Measurements from ENCODE around the gene KCNN4. TPM values are rescaled to one million over a fixed set of nuclear protein-coding genes. Genes with fewer than 3 reads are reported as not detected.

Gene KCNN4
- total RNA-seq, 1 experiment from 2014 or later: not detected

DNA sequence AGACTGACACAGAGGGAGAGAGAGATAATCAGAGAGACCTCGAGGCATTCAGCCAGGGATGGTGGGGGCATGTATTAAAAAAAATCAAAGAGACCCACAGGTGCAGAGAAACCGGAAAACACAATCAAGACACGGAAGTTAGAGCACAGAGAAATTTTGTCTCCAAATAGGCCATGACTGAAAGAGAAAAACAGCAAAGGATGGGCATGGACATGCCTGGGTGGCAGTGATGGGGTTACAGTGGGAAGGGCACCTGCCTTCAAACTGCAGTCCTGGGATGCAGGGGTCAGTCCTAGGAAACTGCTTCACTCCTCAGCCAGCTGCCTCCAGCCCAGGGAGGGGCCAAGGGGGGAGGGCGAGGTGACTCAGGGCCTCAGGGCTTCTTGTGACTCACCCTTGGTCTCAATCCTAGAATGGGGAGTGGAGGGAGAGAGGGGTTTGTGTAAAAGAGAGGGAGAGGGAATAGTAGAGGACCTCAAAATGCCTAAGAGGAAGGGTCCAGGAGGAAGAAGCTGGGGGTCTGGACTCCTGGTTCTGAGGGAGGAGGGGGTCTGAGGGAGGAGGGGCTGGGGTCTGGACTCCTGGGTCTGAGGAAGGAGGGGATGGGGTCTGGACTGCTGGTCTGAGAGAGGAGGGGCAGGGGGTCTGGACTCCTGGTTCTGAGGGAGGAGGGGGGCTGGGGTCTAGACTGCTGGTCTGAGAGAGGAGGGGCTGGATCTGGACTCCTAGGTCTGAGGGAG, 3.6 kb upstream of the KCNN4 start:
- Histone ChIP-seq H3K27me3 (replicated peaks; ENCODE audit: insufficient read depth, low read depth, low read length, poor library complexity) (no peaks in the 10 kb centered on the region), H3K27ac (ENCODE audit: low read depth, low read length, poor library complexity, severe bottlenecking) (no peak overlapping the region), H3K9me3 (ENCODE audit: low read depth, low read length, poor library complexity, severe bottlenecking) (no peaks in the 10 kb centered on the region), H3K4me1 (ENCODE audit: insufficient read depth, low read length, poor library complexity, severe bottlenecking) (no peaks in the 10 kb centered on the region), H3K36me3 (ENCODE audit: insufficient read depth, low read length, poor library complexity, severe bottlenecking) (no peaks in the 10 kb centered on the region), H3K4me3 (ENCODE audit: low read depth, low read length, poor library complexity, severe bottlenecking) (no peak overlapping the region)
- intact Hi-C loops (cut with micrococcal nuclease; ENCODE audit: unreplicated experiment): no loop called here
- POLR2A ChIA-PET (ENCODE audit: low non-redundant PET): no interaction called here
- BruUV-seq (replicated peaks): no TSS peak
- CTCF ChIA-PET: interaction anchor here (1.0 to 1.4 kb wide), 3 partner anchors 18 to 116 kb away, joined by 3 to 9 read pairs (median 7); no protein-coding TSS in a partner anchor
- no peak for DNase-seq (ENCODE audit: low spot score)
- TF ChIP-seq, protein P1, sequence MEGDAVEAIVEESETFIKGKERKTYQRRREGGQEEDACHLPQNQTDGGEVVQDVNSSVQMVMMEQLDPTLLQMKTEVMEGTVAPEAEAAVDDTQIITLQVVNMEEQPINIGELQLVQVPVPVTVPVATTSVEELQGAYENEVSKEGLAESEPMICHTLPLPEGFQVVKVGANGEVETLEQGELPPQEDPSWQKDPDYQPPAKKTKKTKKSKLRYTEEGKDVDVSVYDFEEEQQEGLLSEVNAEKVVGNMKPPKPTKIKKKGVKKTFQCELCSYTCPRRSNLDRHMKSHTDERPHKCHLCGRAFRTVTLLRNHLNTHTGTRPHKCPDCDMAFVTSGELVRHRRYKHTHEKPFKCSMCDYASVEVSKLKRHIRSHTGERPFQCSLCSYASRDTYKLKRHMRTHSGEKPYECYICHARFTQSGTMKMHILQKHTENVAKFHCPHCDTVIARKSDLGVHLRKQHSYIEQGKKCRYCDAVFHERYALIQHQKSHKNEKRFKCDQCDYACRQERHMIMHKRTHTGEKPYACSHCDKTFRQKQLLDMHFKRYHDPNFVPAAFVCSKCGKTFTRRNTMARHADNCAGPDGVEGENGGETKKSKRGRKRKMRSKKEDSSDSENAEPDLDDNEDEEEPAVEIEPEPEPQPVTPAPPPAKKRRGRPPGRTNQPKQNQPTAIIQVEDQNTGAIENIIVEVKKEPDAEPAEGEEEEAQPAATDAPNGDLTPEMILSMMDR (conservative IDR thresholded peaks at IDR 0.05; ENCODE audit: low read depth, low read length): no peak
- TF ChIP-seq EZH2 (IDR thresholded peaks at IDR 0.05; ENCODE audit: borderline replicate concordance, low read depth, low read length, poor library complexity, severe bottlenecking): no peak

DNA sequence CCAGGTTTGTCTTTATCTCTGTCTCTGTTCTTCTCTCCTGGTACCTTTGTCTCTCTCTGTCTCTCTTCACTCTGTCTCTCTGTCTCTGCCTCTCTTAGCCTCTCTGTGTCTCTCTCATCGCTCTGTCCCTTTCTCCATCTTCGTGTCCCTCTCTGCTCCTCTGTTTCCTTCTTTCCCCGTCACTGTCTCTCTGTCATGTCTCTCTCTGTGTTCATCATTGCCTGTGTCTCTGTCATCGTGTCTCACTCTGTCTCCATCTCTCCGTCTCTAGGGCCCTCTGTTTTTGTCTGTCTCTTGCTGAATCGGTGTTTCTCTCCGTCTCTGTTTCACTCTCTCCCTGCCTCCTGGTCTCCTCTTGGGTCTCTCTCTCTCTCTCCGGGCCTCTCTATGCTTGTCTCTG, 2.9 kb upstream of the KCNN4 start:
- H3K9me3 ChIP-seq (ENCODE audit: low read depth, low read length, poor library complexity, severe bottlenecking): no peaks in the 10 kb centered on the region
- no peaks in the 10 kb centered on the region for H3K36me3 ChIP-seq (ENCODE audit: insufficient read depth, low read length, poor library complexity, severe bottlenecking)
- ChIA-PET POLR2A (ENCODE audit: low non-redundant PET) (no interaction called here), CTCF (interaction anchor here (0.7 kb wide), 1 partner anchor 97 kb away, joined by 6 read pairs; no protein-coding TSS in a partner anchor)
- intact Hi-C loops (cut with micrococcal nuclease; ENCODE audit: unreplicated experiment): no loop called here
- no peaks in the 10 kb centered on the region for H3K27me3 ChIP-seq (replicated peaks; ENCODE audit: insufficient read depth, low read depth, low read length, poor library complexity)
- TF ChIP-seq, protein P1 (conservative IDR thresholded peaks at IDR 0.05; ENCODE audit: low read depth, low read length): no peak
- TF ChIP-seq EZH2 (IDR thresholded peaks at IDR 0.05; ENCODE audit: borderline replicate concordance, low read depth, low read length, poor library complexity, severe bottlenecking): no peak
- H3K4me1 ChIP-seq (ENCODE audit: insufficient read depth, low read length, poor library complexity, severe bottlenecking): no peaks in the 10 kb centered on the region
- DNase-seq (ENCODE audit: low spot score): no peak
- no peak overlapping the region for H3K4me3 ChIP-seq (ENCODE audit: low read depth, low read length, poor library complexity, severe bottlenecking)
- BruUV-seq (replicated peaks): no TSS peak
- H3K27ac ChIP-seq (ENCODE audit: low read depth, low read length, poor library complexity, severe bottlenecking): no peak overlapping the region

DNA sequence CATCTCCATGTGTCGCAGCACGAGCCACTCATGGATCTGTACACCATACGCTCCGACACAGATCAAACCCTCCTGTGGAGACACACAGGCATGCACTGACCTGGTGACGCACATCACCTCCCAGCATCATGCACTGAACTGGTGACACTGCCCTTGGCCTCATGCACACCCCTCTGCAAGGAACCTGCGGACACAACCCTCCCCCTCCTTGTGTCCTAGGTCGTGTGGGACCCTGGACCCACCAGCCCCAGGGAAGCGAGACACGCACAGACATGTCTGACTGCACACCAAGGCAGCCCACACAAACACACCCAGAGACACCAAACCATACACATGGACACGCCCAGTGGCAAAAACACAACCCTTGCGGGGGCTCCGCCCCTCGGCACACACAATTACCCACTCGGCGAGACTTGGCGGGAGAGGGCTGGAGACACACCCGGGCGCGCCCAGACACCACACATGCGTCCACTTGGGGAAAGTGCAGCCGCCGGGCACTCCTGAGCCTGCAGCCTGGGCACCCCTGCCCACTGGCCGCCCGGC, 2.0 kb upstream of the KCNN4 start:
- TF ChIP-seq, protein P1 (conservative IDR thresholded peaks at IDR 0.05; ENCODE audit: low read depth, low read length): no peak
- no peak for TF ChIP-seq EZH2 (IDR thresholded peaks at IDR 0.05; ENCODE audit: borderline replicate concordance, low read depth, low read length, poor library complexity, severe bottlenecking)
- BruUV-seq (replicated peaks): no TSS peak
- no peaks in the 10 kb centered on the region for H3K27me3 ChIP-seq (replicated peaks; ENCODE audit: insufficient read depth, low read depth, low read length, poor library complexity)
- DNase-seq (ENCODE audit: low spot score): no peak
- H3K4me1 ChIP-seq (ENCODE audit: insufficient read depth, low read length, poor library complexity, severe bottlenecking): peaks cover 4% of the 10 kb centered on the region
- no peaks in the 10 kb centered on the region for H3K9me3 ChIP-seq (ENCODE audit: low read depth, low read length, poor library complexity, severe bottlenecking)
- H3K27ac ChIP-seq (ENCODE audit: low read depth, low read length, poor library complexity, severe bottlenecking): no peak overlapping the region
- H3K4me3 ChIP-seq (ENCODE audit: low read depth, low read length, poor library complexity, severe bottlenecking): no peak overlapping the region
- ChIA-PET CTCF (interaction anchor here (0.7 kb wide), 1 partner anchor 96 kb away, joined by 6 read pairs; no protein-coding TSS in a partner anchor), POLR2A (ENCODE audit: low non-redundant PET) (no interaction called here)
- no peaks in the 10 kb centered on the region for H3K36me3 ChIP-seq (ENCODE audit: insufficient read depth, low read length, poor library complexity, severe bottlenecking)
- intact Hi-C loops (cut with micrococcal nuclease; ENCODE audit: unreplicated experiment): no loop called here

All from A673 (cell line).